Left renal cortex interstitium (tissue), 4 donors: ENCODE results near the gene PIEZO2. TPM values are rescaled to one million over a fixed set of nuclear protein-coding genes. Genes with fewer than 3 reads are reported as not detected.
"Not testable (repeated sequence)": the region's sequence is repeated elsewhere in the genome, so short reads cannot be mapped to it uniquely, and the experiment has no call there.

Experiments
- DNase-seq, 4 donors: peaks; one replicate each; pipeline ENCODE4 v3.0.0-alpha.2; 2013; ENCODE audit warnings: low read depth in 4 of 4, low spot score in 2 of 4, missing footprints in 1 of 4
- polyA plus RNA-seq, 4 donors: library from polyadenylated mRNA; unstranded; fragments of 120-200 nt; gene quantifications; one replicate each; pipeline ENCODE4 v1.2.1, GENCODE V29; 2013; ENCODE audit not compliant: insufficient read length in 4 of 4

PIEZO2 gene
- polyA plus RNA-seq, 4 donors = 12.7 to 21.3 (median 16.7) TPM

GRCh38 chr18:10852385-10853303 is 296.7 kb downstream of the PIEZO2 start:
- DNase-seq = no peak

- DNase-seq = no peak
Observed at GRCh38 chr18:10851824-10852319, 297.5 kb downstream of the PIEZO2 start.

DNA sequence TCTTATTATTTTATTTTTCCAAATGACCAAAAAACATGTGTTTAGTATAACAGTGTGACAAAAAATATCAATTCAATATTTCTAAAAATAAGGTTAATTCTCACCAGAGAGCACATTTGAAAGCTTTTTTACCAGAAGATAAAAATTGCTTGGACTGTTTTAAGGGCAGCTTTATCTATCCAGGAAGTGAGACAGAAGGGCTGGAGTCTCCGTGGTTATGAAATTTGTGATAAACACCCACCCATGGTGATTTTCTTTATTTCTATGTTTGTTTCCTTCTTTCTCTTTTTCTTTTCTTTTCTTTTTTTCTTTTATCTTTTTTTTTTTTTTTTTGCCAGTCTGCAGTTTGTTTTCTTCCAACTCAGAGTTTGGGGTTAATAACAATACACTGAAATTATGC is 298.5 kb downstream of the PIEZO2 start:
- no peak for DNase-seq

- no peak for DNase-seq
Observed at GRCh38 chr18:10850216-10850615, 299.2 kb downstream of the PIEZO2 start.

DNA sequence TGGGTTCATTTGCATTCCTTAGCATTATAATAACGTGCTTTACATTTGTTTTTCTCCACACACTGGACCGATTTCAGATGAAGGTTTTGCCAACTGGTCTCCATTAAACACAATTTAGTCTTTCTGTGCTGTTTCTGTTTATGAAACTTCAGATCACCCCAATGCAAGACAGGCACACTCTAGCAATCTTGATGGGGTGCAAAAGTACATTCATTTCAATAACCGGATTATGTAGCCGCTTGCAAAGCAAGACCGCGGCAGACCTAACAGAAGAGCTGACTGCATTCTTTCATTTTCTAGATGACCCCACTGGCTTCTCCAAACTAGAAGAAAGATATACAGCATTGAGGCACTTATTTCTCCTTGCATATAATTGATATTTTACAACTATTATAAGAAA is 301.5 kb downstream of the PIEZO2 start:
- DNase-seq = no peak

DNA sequence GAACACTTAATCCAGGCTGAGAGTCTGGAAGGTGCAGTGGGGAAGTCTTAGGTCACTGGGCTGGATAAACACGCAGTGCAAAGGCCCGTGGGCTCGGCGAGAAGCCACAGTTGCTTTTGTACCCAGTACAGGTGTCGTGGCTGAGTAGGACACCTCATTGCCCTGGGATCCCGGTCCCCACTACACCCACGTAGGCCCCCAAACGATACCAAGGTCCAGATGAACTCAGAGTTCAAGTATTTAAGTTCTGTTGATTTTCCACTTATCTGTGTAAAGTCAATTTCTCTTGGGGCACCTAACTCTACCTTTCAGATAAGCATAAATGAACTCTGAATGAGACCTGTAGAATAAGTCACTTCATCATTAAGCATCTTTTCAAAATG is 302.0 kb downstream of the PIEZO2 start:
- DNase-seq = no peak

- no peak for DNase-seq
Observed at GRCh38 chr18:10846657-10847407, 302.5 kb downstream of the PIEZO2 start.

DNA sequence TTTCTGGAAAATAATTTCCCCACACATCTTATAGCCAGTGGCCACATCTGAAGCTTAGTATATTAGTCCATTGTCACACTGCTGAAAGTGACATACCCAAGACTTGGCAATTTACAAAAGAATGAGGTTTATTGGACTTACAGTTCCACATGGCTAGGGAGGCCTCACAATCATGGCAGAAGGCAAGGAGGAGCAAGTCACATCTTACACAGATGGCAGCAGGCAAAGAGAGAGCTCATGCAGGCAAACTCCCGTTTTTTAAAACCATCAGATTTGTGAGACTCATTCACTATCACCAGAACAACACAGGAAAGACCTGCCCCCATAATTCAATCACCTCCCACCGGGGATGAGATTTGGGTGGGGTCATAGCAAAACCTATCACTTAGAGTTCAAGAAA is 303.3 kb downstream of the PIEZO2 start:
- not testable (repeated sequence) for DNase-seq

DNA sequence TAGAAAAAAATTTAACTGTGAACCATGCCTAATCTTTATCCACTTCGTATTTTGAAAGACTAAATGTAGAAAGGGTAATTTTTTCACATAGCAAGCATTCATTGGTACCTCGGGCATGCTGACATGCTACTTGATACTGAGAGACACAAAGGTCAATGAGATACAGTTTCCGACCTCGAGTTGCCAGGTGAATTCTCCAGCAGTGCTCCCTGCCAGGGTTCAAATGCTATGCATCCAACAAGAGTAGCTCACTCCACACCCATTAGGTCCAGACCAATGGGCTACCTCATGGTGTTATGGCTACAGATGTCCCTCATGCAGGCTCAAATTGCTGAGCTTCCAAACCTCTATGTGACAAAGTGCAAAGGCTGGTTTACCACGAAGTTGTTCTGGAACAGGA is 305.8 kb downstream of the PIEZO2 start:
- DNase-seq = no peak

DNA sequence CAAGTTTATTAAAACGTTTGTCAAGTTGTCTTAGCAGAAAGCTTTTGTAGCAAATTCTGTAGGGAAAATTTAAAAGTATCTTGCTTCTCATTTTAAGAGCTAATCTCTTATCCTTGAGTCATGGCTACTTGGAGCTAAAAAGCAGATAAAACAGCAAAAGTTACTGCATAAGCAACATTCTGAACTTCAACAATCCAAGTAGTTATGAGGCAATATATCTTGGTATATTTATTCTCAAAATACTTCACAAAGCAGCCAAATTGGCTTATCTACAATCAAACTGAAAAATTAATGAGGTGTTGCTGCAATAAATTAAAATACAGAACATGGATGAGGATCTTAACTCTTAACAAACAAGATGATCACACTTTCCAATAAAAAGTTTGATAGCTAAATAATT is 306.5 kb downstream of the PIEZO2 start:
- DNase-seq = no peak

GRCh38 chr18:10842371-10842770 is 307.0 kb downstream of the PIEZO2 start:
- DNase-seq = no peak

DNA sequence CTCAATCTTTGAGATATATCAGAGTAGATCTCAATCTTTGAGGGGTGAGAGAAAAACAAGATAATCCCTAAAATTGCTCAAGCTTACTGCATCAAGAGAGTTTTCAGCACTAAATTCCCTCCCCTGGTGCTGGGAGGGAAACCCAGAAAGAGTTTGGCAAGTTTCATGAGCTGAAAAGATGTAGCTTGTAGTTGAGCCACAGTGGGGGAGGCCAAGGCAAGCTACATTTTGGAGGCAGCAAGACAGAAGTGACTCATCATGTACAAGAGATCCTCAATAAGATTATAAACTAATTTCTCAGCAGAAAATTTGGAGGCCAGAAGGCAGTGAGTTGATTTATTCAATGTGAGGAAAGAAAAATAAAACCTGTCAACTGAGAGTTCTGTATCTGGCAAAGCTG is 308.2 kb downstream of the PIEZO2 start:
- no peak for DNase-seq

GRCh38 chr18:10840743-10841142 is 308.6 kb downstream of the PIEZO2 start:
- no peak for DNase-seq

DNA sequence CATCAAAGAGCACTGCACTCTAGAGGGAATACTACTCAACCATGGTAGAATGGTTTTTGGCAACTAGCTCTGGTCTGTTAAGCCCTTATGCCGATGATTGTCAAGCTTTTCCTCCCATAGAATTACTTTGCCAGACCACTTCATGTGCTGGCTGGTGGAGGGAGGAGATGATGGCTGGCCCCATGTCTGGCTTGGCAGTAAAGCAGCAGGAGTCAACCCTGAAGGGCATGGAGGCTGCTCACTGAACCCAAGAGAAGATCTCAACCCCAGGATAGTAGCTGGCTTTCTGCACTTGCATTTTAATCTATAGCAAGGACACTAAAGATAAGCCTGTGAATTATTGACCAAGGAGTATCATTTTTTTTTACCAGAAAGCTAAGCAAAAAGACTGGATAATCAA is 309.9 kb downstream of the PIEZO2 start:
- no peak for DNase-seq

GRCh38 chr18:10838553-10838952 is 310.8 kb downstream of the PIEZO2 start:
- DNase-seq = no peak

GRCh38 chr18:10834128-10834815 is 315.1 kb downstream of the PIEZO2 start:
- no peak for DNase-seq

- no peak for DNase-seq
Observed at GRCh38 chr18:10833656-10834055, 315.7 kb downstream of the PIEZO2 start.

DNA sequence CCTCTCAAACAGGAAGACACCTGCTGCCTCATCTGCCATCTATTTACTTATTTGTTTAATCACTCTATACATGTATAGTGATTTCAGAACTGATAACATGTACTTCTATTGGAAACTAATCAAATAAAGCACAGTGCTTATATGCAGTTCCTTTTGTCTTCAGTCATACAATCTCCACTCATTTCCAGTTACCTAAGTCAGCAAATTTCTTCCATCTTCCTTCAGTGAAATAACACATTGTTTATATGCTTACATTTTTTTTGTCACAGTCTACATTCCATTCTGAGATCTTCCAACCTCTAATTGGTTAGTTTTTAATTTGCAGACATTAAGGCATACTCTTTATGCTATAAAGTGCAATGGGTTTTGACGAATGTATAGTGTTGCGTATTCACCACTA is 323.0 kb downstream of the PIEZO2 start:
- DNase-seq = no peak

DNA sequence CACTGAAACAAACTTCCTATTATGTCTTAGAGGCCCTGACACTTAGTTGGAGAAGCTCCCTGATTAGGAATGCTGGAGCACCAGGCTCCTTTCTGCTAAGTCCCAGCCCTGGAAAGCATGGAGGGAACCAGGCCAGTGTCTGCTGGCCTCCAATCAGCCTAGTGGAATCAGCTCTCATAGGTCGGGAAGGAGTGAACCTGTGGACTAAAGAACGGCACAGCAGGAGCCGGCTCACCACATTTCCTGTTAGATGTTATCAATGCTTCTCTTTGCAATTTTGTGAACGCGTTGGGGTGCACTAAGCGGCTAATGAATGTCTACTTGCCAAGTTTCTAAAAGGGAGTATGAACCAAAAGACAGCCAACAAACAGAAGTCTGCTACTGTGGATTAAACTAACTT is 326.9 kb downstream of the PIEZO2 start:
- DNase-seq = no peak

DNA sequence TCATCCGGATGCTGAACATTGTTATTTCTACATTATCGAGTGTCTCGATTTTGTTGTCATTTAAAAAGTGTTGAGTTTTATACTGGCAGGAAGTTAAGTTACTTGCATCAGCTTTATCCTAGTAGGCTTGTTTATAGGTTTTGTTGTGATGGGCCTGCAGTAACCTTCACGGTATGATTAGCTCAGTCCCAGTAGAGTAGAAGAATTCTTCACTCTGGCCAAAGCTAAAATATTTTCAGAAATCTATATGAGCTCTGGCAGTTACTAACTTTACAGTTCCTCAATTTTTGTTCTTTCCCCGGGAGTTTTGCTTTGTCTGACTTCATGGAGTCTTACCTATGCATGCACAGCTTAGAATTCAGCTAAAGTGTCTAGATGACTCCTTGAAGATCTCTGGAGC is 328.7 kb downstream of the PIEZO2 start:
- no peak for DNase-seq

DNA sequence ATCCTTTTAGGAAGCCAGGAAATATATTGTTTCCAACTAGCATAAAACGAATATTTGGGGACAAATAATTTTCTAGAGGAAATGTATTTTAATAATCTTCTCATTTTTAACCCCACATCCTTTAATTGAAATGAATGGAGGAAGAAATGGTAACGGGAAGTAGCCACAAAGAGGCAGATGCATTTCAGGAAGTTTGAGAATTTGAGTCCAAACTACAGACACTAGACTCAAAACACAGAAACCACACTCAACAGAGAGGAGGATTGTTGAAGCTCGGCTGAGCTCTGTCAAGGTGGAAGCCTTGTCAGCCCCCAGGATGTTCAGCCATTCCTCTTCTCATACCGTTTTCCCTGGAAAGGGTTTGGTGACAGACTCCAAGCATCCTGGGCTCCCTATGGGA is 335.0 kb downstream of the PIEZO2 start:
- no peak for DNase-seq
